ENCODE data around the gene CD300LB. TPM values are rescaled to one million over a fixed set of nuclear protein-coding genes. Genes with fewer than 3 reads are reported as not detected.
"Not testable (repeated sequence)": the region's sequence is repeated elsewhere in the genome, so short reads cannot be mapped to it uniquely, and the experiment has no call there.

CD300LB gene
- total RNA-seq, 1 experiment from 2014 or later, result not detected

DNA sequence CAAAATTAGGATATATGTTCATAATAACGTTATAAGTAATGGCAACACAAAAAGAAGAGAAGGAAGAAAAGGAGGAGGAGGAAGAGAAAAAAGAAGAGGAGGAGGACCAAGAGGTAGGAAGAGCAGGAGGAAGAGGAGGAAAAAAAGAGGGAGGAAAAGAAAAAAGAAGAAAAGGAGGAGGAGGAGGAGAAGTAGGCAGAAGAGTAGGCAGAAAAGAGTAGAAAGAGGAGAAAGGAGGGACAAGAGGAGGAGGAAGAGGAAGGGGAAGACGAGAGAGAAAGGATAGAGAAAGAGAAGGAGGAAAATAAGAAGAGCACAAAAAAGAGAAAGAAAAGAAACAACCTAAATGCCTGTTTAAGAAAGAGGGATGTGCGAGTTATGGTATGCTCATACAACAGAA lies 5.6 kb upstream of the CD300LB start:
- in situ Hi-C loops (cut with HindIII; ENCODE audit: low pct_unique_long_range_greater_than_20kb, low sequenced_read_pairs), result no loop called here
- DNase-seq (ENCODE audit: low read depth, low spot score), result no peak

DNA sequence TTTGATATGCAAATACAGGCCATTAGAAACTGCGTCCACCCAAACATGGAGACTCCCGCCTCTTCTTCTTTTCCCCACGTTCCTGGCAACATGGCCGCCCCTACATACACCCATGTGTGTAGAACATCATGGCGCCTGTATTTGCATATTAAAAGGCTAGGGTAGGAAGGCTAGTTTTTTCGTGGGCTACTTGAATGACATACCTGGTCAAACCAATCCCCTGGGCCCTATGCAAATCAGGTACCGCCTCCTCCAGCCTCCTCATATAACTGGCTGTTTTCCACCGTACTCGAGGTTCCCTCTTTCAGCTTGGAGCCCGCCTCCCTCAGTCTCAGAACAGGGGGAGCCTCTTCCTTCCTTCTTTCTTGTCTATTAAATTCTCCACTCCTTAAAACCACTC lies 840 bp upstream of the CD300LB start:
- in situ Hi-C loops (cut with HindIII; ENCODE audit: low pct_unique_long_range_greater_than_20kb, low sequenced_read_pairs), result no loop called here
- peak; percentile 52 for DNase-seq (ENCODE audit: low read depth, low spot score)

DNA sequence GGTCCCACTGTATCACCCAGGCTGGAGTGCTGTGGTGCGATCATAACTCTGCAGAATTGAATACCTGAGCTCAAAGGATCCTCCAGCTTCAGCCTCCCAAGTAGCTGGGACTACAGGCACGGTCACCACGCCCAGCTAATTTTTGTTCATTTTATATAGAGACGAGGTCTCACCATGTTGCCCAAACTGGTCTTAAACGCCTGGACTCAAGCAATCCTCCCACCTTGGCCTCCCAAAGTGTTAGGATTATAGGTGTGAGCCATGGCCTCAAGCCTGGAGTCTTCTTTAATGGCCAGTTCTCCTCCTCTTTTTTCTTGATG lies 484 bp downstream of the CD300LB start:
- DNase-seq (ENCODE audit: low read depth, low spot score), result no peak
- in situ Hi-C loops (cut with HindIII; ENCODE audit: low pct_unique_long_range_greater_than_20kb, low sequenced_read_pairs), result no loop called here

DNA sequence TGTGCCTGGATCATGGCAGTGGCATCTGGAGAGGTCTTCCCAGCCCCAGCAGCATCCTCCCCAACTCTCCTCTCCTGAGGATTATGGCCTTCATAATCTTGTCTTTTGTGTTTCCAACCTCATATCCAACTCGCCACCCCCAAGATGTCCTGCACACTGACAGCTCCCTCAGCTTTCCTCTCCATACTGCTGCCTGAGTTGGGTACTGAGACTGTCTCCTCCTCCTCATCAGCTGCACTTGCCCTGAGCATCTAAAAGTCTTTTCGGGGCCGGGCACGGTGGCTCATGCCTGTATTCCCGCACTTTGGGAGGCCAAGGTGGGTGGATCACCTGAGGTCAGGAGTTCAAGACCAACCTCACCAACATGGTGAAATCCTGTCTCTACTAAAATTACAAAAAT lies 2.0 kb downstream of the CD300LB start:
- in situ Hi-C loops (cut with HindIII; ENCODE audit: low pct_unique_long_range_greater_than_20kb, low sequenced_read_pairs), result no loop called here
- no peak for DNase-seq (ENCODE audit: low read depth, low spot score)

DNA sequence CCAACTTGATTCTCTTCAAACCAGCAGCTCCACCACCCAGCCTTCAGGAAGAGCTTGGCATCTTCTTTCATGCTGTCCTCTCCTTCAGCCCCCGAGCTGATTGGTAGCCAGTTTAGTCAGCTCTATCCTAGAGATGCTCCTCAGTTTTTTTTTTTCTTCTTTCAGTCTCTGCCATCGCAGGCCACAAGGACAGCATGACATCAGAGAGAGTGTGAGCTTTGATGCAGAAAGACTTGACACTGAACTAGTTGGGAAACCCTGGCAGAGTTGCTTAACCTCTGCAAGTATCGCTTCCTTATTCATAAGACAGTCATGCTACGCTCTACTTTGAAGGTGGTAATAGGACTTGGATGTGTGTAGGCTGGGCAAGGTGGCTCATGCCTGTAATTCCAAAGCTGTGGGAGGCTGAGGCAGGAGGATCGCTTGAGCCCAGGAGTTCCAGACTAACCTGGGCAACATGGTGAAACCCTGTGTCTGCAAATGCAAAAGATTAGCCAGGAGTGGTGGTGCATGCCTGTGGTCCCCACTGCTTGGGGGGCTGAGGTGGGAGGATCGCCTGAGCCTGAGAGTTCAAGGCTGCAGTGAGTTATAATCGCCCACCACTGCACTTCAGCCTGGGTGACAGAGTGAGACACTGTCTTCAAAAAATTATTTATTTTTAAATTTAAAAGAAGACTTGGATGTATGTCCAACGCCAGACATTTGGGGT lies 2.6 kb downstream of the CD300LB start:
- no peak for DNase-seq (ENCODE audit: low read depth, low spot score)
- in situ Hi-C loops (cut with HindIII; ENCODE audit: low pct_unique_long_range_greater_than_20kb, low sequenced_read_pairs), result no loop called here

DNA sequence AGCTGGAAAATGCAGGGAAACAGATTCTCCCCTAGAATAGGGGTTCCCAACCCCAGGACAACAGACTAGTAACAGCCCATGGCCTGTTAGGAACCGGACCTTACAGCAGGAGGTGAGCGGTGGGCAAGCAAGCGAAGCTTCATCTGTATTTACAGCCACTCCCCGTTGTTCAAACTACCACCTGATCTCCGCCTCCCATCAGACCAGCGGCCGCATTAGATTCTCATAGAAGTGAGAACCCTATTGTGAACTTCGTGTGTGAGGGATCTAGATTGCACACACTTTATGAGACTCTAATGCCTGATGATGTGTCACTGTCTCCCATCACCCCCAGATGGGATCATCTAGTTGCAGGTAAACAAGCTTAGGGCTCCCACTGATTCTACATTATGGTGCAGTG lies 3.5 kb downstream of the CD300LB start:
- DNase-seq (ENCODE audit: low read depth, low spot score), result no peak
- in situ Hi-C loops (cut with HindIII; ENCODE audit: low pct_unique_long_range_greater_than_20kb, low sequenced_read_pairs), result no loop called here

DNA sequence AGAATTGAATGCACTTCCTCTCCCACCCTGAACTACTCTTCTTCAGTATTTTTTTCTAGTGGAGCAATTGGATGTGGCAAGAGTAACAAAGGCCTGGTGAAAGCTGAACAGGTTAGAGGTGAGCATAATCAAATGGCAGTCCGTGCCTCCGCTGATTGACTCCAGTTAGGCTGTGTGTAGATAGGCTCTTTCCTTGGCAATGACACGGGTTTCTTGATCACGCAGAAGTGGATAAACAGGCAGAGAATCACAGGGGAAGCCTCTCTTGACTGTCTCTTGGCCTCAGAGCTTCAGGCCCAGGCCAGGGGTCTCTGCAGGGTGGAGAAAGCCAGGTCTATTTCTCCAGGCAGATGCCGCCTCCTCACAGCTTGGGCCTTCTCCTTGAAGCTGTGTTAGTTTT lies 4.2 kb downstream of the CD300LB start:
- DNase-seq (ENCODE audit: low read depth, low spot score), result no peak
- in situ Hi-C loops (cut with HindIII; ENCODE audit: low pct_unique_long_range_greater_than_20kb, low sequenced_read_pairs), result no loop called here

DNA sequence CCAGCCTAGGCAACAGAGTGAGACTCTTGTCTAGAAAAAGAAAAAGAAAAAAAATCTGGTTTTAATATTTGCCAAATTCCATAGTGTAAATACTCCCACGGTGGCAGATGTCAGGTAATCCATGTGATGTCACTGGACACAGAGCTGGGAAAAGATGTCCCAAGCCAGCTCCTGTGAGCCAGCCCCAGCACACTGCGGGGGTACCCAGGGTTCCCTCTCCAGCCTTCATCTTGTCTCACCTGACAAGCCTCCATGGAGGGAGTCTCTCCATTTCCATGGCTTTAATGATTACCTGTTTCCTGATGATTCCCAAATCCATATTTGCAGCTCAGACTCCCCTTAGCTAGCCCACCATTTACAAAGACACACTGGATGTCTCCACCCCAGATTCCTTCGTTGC lies 4.6 kb downstream of the CD300LB start:
- in situ Hi-C loops (cut with HindIII; ENCODE audit: low pct_unique_long_range_greater_than_20kb, low sequenced_read_pairs), result no loop called here
- DNase-seq (ENCODE audit: low read depth, low spot score), result no peak

DNA sequence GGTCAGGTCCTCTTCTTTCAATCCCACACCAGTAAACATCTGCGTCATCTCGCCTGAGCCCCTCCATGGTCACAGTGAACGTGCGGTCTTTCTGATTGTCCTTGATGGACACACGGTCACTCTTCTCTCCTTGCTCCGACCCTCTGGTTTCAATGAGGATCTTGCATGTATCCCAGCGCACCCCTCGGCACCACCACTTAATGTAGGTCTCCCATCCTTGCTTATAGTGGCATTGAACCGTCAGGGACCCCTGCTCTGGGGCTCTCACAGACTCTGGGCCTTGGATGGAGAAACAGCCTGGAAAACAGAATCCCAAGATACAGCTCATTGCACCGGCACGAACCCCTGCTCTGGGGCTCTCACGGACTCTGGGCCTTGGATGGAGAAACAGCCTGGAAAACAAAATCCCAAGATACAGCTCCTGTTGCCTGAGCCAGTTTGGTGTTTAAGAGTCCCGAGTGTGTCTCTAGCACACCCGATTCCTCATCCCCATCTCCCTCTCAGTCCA lies 5.4 kb downstream of the CD300LB start:
- in situ Hi-C loops (cut with HindIII; ENCODE audit: low pct_unique_long_range_greater_than_20kb, low sequenced_read_pairs), result no loop called here
- DNase-seq (ENCODE audit: low read depth, low spot score), result no peak

DNA sequence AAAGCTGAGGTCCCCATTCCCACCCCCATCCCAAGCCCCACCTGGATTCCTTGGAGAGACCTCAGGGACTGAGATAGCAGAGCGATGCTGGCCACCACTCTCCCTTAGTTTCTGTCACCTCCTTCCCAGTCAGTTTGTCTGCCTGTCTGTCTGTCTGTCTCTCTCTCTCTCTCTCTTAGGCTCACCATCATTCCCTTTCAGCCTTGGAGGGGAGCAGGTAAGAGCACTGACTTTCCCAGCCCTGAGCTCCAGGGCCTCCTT lies 5.9 kb downstream of the CD300LB start:
- DNase-seq (ENCODE audit: low read depth, low spot score), result no peak
- in situ Hi-C loops (cut with HindIII; ENCODE audit: low pct_unique_long_range_greater_than_20kb, low sequenced_read_pairs), result no loop called here

DNA sequence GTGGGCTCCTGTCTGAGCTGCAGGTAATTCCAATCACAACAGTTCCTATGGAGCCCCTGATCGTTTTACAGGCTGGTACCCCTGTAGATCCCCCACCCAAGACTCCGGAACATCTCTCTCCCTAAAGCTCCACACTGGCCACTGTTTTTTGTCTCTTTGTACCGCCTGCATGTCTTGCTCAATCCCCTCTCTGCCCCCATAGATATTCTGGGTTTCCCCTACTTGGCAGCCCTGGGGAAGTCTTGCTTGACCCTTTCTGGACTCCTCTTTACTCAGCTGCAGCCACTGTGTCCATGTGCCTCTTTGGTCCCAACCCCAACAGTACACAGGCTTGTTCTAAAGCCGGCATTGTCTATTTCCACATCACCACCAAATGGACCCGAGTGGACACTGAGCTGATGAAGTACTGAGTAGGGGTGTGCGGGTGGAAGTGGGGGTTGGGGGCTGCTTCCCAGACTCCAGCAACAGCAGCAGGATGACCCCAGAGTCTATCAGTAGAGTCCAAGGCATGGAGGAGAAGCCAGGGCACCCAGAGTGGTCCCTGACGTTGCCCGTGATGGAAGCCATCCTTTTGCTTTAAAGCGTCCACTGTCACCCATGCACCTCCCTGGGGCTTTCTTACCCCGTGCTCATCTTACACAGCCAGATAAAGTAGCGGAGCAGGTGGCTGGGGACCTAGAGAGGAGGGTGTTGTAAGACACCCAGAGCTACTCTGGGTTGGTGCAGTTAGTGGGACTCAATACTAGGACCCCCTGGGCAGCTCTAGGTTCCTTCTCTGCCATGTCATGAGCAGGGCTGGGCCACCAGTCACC lies 6.4 kb downstream of the CD300LB start:
- DNase-seq (ENCODE audit: low read depth, low spot score), result no peak
- in situ Hi-C loops (cut with HindIII; ENCODE audit: low pct_unique_long_range_greater_than_20kb, low sequenced_read_pairs), result no loop called here

DNA sequence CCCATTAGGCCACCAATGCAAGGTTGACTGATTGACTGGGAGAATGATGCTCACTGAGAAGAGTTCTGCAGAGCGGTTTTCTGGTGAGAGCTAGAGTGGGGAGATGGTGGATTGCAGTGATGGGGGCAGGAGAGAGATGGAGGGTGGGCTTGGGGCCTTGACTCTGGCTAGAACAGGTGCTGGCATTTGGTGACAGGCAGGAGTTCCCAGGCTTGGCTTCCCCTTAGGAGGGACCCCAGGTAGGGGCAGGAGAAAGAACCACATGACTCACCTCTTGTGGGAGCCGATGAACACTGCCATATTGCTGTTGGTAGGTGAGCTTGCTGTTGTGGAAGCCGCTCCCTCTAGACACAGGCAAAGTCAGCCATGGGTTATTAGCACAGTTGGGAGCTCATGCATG lies 8.0 kb downstream of the CD300LB start:
- no peak for DNase-seq (ENCODE audit: low read depth, low spot score)
- in situ Hi-C loops (cut with HindIII; ENCODE audit: low pct_unique_long_range_greater_than_20kb, low sequenced_read_pairs), result no loop called here

DNA sequence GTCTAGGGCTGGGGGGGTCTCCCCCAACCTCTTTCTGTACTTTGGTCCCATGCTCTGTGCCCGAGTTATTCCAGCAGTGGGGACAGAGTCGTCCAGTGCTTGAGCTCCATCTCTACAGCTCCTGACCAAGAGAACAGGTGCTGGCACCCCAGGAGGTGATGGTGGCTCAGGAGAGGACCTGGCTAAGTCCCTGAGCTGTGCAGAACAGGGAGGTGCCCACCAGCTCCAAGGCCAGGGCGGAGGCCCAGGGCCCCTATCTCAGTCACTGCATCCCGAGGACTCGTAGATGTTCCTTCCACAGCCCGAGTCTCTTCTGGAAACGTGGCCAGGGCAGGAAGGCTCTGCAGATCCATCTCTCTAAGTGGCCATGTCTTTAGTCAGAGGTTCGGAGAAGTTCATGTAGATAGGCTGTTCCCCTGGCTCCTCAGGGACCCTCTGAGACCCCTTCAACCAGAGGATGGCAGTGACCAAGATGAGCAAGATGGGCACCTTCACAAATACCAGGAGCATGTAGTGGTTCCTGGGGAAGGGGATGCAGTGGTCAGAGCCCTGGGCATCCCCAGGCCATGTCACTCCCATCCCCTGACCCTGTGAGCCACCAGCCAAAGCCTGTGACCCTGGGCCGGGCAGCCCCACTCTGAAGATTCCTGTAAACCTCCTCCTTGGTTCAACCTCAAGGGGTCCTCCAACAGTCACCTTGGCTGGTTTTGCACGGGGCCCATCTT lies 8.7 kb downstream of the CD300LB start:
- DNase-seq (ENCODE audit: low read depth, low spot score), result no peak
- in situ Hi-C loops (cut with HindIII; ENCODE audit: low pct_unique_long_range_greater_than_20kb, low sequenced_read_pairs), result no loop called here

DNA sequence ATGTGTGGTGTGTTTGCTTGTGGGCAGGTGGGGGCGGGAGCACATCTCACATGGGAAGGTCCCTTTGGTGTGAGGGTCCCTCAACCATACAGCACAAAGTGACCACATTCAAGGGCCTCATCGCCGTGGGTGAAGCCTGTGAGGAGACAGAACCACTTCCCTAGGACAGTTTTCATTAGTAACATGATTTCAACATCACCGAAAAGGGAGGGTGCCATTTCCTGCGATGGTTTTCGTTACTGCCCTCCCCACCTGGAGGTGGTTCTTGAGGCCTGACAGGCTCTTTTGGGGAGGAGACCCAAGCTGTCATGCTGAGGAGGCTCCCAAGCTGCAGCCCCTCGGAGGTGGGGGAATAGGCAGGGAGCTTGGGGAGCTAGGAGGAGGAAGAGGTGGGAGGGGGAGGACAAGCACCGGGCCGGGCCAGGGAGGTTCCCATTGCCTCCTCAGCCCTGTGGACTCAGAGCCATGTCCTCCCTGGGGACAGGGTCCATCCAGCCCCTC lies 9.5 kb downstream of the CD300LB start:
- in situ Hi-C loops (cut with HindIII; ENCODE audit: low pct_unique_long_range_greater_than_20kb, low sequenced_read_pairs), result no loop called here
- DNase-seq (ENCODE audit: low read depth, low spot score), result no peak

DNA sequence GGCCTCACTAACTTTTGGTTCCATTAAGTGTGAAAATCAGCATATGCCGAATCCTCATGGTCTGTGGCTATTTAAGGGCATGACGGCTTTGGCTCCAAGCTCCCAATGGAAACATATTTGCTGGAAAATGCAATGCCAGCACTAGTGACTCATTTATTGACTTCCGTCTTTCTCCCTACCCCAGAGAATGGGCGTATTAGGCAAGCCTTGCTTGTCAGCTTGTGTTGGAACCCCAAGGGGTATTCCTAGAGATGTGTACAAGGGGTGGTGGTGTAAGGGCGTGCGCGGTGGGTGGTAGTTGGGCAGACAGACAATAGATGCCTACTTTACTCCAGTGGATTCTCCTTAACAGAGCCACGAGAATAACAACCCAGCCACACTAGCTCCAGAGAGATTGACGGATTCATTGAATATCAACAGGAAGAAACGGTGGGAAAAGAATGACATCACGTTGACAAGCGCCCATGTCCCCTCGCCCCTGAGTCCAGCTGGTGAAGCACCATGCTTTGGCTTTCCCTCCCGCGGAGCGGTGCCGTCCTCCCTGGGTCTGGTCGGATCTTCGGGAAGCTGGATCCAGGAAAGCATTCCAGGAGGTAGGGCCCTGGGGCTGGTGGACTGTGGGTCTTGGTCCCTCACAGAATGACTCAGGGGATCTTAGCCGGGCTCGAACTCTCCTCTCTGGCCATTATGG lies 10.3 kb downstream of the CD300LB start:
- in situ Hi-C loops (cut with HindIII; ENCODE audit: low pct_unique_long_range_greater_than_20kb, low sequenced_read_pairs), result no loop called here
- DNase-seq (ENCODE audit: low read depth, low spot score), result no peak

DNA sequence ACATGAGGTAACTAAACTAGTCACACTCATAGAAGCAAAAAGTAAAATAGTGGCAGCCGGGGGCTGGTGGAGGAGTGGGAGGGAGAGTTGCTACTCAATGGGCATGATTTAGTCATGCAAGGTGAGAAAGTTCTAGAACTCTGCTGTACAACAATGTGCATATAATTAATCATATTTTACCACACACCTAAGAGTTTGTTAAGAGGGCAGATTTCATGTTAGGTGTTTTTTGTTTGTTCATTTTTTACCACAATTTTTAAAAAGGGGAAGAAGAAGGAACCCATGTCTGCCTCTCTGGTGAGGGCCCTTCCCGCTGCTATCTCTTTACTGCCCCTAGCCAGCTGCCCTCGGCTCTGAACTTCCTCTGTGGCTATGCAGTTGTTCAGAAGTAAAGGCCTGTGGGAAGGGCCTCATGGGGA lies 11.2 kb downstream of the CD300LB start:
- DNase-seq (ENCODE audit: low read depth, low spot score), result no peak
- in situ Hi-C loops (cut with HindIII; ENCODE audit: low pct_unique_long_range_greater_than_20kb, low sequenced_read_pairs), result no loop called here

DNA sequence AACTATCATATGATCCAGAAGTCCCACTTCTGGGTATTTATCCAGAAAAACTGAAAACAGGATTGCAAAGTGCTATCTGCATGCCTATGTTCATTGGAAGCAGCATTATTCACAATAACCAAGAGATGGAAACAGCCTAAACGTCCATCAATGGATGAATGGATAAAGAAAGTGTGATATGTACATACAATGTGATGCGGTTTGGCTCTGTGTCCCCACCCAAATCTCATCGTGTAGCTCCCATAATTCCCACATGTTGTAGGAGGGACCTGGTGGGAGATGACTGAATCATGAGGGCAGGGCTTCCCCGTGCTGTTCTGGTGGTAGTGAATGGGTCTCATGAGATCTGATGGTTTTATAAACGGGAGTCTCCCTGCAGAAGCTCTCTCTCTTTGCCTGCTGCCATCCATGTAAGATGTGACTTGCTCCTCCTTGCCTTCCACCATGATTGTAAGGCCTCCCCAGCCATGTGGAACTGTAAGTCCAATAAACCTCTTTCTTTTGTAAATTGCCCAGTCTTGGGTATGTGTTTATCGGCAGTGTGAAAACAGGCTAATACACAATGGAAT lies 12.8 kb downstream of the CD300LB start:
- in situ Hi-C loops (cut with HindIII; ENCODE audit: low pct_unique_long_range_greater_than_20kb, low sequenced_read_pairs); DNase-seq (ENCODE audit: low read depth, low spot score): not testable (repeated sequence)

Measured in SK-MEL-5 (cell line).